Left renal pelvis (tissue), 4 donors: ENCODE data around the gene MSH5. TPM values are rescaled to one million over a fixed set of nuclear protein-coding genes. Genes with fewer than 3 reads are reported as not detected.
A peak's percentile ranks its signal among the peaks of the same experiment; 100 is the strongest.
"Not testable (repeated sequence)": the region's sequence is repeated elsewhere in the genome, so short reads cannot be mapped to it uniquely, and the experiment has no call there.

Experiments used
- DNase-seq, 4 donors: peaks; one replicate each; pipeline ENCODE4 v3.0.0-alpha.2; 2013; ENCODE audit warnings: low read depth in 4 of 4, low spot score in 3 of 4
- polyA plus RNA-seq, 4 donors: library from polyadenylated mRNA; unstranded; fragments of 120-200 nt; gene quantifications; one replicate each; pipeline ENCODE4 v1.2.1, GENCODE V29; 2013; ENCODE audit not compliant: insufficient read length in 4 of 4

Gene MSH5
- polyA plus RNA-seq: 10 to 100 TPM; 14.2 to 51.0 (median 25.2) TPM

DNA sequence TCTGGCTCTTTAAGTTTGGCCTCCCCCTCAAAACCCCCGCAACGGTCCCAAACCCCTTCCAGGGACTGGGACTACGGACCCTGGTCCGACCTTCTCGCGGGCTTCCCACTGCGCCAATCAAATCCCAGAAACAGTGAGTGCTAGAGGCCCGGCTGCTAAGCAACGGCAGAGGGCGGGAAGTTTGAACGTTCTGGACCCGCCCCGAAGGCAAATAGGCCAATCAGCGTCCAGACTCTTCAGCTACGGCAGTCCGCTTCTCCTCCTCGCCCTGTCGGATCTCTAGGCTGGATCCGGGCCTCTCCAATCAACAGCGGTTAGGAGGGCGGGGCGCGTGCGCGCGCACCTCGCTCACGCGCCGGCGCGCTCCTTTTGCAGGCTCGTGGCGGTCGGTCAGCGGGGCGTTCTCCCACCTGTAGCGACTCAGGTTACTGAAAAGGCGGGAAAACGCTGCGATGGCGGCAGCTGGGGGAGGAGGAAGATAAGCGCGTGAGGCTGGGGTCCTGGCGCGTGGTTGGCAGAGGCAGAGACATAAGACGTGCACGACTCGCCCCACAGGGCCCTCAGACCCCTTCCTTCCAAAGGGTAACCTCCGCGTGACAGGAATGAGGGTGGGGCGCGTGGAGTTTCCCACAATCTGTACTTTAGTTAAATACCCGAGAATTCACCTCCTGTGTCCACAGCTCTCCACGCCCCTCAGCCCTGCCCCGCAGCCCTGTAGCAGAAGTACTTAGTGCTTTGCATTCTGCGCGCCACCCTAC is at the start of gene MSH5:
MSH5 (plus strand) TSS at position 367 of the 758 bp plus-strand sequence. CDS start 462 bp downstream, outside the sequence.
- DNase-seq: peak; percentile 98 to 99 (median 99)

DNA sequence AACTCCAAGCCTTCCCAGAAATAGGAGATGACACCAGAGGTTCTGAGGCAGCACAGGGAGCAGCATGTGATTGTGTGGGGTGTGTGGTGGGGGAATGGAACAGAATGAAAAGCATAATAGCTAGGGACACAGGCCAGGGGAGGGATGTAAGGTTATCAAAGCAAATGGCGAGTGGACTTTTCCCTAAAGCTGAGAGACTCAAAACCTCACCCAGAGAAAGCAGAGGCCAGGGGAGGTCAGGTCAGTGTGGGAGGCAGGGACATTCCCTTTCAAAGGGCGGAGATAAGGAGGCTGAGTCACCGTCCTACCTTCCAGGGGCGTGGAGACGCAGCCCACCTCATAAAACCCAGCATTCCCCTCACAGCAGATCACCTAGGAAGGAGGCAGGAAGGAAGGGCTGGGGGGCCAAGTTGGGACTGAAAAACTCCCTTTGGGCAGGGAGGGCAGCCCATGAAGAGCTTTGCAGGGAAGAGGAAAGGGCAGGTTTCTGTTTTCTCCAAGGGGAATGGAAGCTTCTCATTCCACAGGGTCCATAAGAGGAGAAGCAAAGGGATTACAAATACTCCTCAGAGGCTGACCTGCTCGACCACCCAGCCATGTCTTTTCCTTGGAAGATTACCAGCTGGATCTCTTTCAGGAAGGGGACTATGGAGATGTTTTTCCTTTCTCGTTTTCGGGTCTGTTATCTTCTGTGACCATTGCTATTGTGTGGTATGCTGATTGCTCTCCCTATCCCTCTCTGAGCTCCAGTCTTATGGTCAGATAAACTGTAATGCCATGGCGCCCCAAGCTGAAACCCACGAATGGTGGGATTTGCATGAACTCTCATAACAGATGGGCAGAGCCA is 49.4 kb upstream of the MSH5 start:
- DNase-seq: no peak

DNA sequence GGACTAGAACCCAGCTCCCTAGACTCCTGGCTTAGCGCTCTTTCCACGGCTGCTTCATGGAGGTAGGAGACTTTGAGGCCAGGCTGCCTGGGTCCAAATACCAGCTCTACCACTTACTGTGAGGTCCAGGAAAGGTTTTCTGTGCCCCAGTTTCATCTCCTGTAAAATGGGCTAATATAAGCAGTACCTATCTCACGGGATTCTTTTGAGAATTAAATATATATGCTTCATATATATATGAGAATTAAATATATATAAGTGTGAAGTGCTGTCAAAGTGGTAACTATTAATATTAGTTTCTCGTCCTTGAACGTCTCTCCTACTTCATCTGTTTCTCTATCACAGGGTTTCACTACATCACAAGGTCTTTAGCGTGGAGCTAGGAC is 48.7 kb upstream of the MSH5 start:
- DNase-seq: no peak

DNA sequence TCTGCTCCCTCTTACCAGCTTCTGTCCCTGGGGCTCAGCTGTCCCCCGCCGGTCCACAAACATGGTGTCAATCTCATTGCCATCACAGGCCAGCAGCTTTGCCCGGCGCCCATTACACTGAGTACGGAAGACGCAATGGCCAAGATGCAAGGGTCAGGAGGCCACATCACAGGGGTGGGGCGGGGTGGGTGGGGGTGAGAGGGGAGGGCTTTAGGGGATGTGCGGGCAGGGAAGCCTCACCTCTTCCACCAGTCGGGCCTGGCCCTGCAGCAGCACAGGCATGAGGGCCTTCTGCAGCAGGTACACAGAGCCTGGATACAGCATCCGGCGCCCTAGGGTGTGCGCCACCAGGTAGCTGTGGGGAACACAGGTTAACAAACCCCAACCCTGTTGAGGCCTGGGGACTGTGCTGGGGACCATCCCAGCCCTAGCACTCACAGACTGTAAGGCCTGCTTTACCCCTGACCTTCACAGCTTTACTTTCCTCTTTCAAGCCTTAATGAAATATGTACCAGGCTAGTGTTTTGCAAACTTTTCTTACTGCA is 48.2 kb upstream of the MSH5 start:
- DNase-seq: no peak

DNA sequence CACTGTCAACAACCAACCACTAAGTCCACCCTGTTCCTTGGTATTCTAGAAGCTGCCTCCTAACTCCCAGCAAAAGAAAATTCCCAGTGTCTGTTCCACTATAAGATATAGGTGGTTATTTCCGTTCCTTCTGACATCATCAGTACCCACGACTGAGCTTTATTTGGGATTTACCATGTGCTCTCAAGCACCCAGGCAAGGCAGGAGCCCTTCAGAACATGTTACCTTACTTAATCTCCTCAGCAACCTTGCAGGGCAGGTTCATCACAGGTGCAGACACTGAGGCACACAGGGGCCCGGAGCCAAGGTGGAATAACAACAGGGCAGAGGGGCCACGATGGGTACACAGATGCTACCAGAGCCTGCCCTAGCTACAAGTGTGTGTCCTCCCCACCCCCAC is 47.5 kb upstream of the MSH5 start:
- DNase-seq: no peak

DNA sequence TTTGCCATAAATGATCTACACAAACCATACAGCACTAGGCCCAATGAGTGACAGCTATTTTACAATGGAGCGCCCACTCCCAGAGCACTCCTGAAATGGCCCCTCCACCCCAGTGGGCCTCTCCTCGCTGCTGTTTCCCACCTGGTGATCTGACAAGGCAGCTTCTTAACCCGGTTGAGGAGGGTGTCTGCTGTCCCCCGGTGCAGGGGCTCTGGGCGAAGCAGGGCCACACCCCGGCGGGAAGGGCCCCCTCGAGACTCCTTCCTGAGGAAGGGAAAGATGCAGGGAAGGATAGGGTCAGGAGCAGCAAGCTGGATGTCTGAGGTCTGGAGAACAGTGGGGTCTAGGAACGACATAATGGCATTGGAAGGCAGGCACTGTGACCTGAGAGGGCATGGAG is 46.9 kb upstream of the MSH5 start:
- DNase-seq: no peak

DNA sequence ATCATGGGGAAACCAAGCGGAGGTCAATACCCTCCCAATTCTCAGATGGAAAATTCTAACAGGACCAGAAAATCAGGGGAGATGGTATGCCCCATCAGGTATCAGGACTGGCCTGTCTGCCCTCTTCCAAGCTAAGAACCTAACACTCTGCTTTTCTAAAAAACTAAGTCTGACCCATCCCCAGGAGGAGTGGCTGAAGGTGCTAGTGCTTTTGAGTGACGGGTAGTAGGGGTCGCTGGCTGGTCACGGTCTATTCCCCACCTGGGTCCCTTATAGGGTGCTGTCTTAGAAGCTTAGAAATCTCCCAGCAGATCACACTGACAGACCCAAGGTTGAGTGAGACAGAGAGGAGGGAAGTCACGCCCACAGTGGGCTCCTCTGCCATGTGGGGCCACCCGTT is 46.3 kb upstream of the MSH5 start:
- no peak for DNase-seq

DNA sequence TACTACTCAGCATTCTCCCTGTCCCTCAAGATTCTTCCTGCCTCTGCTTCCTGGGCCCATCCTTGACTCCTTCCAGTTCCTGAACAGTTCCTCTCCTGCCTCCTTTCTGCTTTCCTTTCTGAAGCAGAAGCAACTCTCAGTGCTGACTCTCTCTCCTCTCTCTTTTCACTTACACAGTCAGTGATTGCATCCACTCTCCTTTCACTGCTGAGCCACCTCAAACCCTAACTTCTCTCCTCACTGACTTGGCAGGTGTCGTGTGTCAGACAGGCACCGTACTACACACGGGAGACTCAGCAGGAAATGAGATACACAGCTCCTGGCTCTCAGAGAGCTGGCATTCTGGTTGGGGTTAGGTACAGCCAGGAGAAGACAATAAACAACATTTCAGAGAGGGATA is 42.2 kb upstream of the MSH5 start:
- DNase-seq: no peak

DNA sequence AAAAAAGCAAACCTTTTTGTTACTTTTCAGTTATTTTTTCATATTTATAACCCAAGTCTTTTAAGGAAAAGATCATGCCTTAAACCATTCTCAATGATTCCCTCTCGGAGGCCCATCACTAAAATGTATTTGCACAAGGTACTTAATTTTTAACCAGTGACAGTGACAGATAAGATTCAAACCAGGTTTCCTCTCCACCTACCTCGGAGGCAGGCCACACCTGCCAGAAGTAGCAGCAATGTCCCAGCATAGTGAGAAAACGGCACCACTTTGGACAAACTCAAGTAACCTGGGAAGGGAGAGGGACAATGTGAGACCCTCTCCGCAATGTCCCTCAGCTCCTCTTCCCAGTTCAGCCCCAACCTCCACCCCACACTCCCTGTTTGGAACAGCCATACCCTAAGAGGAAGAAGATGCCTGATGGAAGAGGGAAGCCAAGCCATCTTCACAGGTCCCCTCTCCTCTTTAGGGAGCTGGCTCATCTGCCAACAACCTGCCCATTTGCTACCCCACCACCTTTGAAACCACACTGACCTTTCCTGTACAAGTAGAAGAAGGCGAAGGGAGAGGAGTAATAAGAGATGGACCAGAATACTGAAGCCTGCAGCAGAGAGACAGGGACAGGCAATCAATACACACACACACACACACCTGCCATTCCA is 38.9 kb upstream of the MSH5 start:
- DNase-seq: no peak

DNA sequence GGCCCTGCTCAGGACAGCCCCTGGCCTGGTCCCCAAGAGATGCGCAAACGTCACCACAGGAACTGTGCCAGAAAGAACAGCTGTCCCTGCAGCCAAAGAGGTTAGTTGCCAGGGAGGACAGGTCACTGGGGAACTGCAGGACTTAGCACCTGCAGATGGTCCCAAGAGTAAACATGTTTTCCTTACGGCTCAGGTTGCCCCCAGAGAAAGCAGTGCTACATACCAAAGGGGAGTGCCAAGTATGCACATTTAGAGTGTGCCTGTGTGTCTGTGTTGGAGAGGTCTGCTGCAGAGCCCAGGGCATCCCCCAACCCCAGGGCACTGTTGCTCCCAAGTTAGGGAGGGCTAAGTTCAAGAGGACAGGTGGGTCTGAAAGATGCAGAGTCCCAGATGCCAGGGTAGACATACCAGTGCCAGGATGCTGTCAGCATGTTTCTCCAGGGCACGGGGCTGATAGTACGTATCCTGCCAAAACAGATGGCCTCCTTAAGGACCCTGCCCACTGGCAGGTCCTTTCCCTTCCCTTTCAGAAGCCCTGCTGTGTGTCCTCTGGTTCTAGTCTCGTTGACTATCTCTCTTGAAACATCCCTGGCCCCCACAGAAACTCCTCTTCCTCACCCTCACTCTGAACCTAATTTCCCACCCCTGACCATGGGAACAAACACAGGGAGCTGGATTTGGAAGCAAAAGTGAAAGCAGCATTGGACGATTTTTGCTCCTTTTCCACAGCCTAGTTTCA is 38.0 kb upstream of the MSH5 start:
- DNase-seq: no peak

DNA sequence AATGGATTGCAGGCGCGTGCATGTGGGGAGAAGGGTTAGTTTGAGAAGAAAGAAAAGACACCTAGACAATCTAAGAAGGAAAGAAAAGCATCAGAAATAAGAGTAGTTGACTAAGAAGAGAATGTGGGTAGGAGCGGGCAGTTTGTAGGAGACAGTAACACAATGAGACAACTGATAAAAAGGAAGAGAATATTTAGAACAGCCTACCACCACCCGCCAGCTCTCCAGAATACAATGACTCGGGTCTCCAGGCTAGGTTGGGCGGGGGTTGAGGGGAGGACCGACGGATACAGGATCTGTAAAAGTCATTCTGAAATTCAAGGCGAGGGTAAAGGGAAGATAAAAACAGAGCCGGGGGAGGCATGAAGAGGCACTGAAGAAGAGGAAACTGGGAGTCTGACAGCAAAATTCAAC is 37.4 kb upstream of the MSH5 start:
- DNase-seq: no peak

DNA sequence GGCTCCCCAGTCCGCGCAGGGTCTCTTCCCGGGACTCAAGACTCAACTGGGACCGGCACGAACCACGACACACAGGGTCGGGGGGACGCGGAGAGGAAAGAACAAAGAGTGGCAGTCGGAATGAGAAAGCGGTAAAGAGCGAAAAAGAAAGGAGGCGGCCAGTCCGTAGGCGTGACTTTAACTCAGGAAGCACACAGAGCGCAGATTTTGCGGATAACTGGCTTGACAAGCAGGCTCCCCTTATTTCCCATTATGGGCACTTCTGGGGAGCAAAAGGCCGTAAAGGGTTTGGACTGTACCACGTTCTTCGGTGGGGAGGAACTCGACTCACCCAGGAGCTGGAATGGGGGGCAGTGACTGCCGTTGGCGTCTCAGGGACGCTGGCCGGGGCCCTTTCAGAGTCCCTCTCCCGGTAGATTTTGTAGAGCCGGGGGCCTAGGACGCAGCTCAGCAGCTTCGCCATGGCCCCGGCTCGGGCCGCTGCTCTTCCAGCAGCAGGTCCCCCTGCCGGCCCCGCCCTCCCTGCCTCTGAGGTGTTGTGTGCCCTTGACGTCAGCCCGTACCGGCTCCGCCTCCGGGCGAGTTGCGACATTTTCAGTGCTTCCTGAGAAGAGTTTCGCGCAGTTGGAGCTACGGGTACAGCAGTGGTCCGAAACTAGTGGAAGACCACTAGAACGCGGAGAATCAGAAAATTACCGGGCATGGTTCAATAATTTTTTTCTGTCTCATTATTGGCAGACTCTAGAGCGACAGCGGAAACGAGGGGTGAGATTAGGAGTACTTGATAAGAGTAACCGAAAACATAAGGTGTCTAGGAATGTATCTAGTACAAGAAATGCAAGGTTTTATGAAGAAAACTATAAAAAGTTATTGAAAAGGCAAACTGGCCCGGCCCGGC is 36.7 kb upstream of the MSH5 start, which contains the start of gene ABHD16A:
ABHD16A (minus strand) TSS at position 506 of the 898 bp plus-strand sequence; CDS start at position 463, 43 bp downstream.
- DNase-seq: peak; percentile 97 to 99 (median 98)

DNA sequence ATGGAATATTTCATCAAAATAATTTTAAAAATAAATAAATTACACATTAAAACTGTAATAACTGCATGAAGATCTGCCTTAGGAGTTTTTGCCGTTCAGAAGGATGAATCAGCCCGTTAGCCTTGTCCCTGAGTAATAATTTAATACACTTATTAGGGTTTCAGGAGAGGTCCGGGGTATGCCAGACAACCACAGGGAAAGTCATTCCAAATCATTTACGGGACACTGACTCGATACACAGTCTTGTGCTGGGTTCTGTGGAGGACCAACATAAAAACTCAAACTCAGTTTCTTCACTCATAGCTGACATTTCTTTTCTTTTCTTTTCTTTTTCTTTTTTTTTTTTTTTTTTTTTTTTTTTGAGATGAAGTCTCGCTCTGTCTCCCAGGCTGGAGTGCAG is 33.9 kb upstream of the MSH5 start:
- DNase-seq: no peak

DNA sequence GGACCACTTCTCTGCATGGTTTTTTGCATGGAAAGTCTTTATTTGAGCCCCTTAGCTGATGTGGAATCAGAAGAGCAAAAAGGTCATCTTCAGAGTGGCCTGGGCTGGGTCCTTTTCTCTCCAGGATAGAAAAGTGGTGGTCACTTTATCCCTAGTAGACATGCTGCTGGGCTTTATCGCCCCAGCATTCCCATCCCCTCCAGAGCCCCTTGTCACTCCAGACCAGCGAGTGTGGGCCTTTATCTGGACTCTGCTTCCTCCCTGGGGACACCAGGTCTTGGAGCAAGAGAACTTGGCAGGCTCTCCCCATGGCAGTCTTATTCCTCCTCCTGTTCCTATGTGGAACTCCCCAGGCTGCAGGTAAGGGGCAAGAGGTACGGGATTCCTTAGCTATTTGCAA is 33.2 kb upstream of the MSH5 start, which contains the start of gene LY6G6F:
LY6G6F (plus strand) TSS at position 268 of the 400 bp plus-strand sequence; CDS start at position 309, 41 bp downstream.
- DNase-seq: no peak

DNA sequence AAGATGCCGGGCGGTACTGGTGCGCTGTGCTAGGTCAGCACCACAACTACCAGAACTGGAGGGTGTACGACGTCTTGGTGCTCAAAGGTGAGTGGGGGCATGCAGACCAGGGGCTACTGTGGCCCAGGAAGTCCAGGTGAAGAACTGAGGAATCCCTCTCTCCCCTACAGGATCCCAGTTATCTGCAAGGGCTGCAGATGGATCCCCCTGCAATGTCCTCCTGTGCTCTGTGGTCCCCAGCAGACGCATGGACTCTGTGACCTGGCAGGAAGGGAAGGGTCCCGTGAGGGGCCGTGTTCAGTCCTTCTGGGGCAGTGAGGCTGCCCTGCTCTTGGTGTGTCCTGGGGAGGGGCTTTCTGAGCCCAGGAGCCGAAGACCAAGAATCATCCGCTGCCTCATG is 32.1 kb upstream of the MSH5 start:
- DNase-seq: no peak

DNA sequence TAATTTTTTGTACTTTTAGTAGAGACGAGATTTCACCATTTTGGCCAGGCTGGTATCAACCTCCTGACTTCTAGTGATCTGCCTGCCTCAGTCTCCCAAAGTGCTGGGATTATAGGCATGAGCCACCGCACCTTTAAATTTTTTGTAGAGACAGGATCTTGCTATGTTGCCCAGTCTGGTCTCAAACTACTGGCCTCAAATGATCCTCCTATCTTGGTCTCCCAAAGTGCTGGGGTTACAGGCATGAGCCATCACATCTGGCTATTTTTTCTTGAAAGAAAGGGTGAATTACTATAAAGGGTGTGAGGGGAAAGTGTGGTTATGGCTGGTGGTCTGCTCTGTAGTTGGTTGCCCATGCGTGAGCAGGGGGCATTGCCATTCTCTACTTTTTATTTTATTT is 31.6 kb upstream of the MSH5 start:
- no peak for DNase-seq

DNA sequence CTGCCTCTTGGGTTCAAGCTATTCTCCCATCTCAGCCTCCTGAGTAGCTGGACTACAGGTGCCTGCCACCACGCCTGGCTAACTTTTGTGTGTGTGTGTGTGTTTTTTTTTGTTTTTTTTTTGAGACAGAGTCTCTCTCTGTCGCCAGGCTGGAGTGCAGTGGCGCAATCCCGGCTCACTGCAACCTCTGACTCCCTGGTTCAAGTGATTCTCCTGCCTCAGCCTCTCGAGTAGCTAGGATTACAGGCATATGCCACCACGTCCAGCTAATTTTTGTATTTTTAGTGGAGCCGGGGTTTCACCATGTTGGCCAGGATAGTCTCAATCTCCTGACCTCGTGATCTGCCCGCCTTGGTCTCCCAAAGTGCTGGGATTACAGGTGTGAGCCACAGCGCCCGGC is 30.6 kb upstream of the MSH5 start:
- DNase-seq: not testable (repeated sequence)

DNA sequence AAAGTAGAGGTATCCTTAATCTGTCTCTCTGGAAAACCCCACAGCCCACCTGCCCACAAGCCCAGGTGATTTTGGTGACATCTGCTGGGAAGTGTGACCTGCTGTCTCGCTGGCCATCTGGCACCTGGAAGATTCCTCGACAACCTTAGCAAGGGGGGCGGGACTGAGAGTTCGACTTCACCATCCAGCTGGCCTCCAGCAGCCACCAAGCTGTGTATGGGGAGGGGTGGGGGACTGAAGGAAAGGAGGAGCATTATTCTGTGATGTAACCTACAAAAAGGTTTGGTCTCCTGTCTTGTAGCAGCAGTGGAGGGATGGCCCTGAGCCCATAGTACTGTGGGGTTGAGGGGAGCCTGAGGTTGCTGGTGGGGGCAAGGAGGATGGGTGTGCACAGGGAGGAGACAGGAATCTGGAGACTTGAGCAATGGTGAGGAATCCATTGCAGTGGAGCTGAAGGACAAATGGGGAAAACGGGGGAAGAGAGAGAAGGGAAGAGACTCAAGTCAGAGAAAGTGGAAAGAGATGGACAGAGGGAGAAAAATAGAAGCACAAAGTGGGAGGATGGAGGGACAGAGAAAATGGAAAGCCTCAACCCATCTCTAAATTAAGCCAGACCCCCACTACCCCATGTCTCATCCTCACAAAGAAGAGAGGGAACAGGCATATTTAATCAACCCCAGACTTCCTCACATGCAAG is 29.1 kb upstream of the MSH5 start:
- no peak for DNase-seq
